ENCODE measurements around the gene MAD1L1.

Gene MAD1L1

DNA sequence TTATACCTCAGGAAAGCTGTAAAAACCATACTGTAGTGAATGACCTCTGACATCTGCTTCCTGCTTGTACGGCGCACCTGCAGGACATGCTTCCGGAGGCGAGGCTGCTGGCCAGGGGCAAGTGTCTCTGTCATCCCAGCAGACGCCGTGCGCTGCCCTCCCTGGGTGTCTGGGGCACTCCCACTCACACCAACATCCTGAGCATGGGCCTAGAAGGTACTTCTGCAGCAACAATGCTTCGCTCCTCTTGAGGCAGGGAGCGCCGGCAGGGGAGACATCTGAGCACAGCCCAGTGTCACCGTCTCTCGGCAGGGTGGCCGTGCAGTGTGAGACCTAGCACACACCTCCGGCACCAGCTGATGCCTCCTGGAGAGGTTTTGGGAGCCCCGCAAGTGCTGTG, 269.2 kb downstream of the MAD1L1 start:
- no peak for DNase-seq

DNA sequence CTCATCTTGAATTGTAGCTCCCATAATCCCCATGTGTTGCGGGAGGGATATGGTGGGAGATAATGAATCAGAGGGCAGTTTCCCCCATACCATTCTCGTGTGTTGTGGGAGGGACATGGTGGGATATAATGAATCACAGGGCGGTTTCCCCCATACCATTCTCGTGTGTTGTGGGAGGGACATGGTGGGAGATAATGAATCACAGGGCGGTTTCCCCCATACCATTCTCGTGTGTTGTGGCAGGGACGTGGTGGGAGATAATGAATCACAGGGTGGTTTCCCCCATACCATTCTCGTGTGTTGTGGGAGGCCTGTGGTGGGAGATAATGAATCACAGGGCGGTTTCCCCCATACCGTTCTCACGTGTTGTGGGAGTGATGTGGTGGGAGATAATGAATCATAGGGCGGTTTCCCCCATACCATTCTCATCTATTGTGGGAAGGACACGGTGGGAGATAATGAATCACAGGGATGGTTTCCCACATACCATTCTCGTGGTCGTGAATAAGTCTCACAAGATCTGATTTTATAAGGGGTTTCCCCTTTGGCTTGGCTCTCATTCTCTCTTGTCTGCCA, 271.0 kb downstream of the MAD1L1 start:
- DNase-seq: peak; percentile 92

DNA sequence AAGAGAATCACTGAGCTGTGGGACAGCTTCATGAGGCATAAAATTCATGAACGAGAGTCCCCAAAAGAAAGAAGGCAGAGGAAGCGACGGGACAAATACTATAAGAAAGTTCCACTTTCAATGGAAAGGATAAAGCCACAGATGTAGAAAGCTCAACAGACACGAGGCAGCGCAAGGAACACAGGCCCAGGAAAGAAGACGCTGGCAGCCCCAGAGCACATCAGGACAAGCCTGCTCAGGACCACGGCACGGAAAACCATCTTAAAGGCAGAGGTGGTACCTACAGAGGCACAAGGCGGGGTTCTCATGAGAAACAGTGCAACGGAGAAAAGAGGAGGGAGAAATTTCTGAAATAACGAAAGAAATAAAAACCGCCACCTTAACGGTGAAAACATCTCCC, 273.4 kb downstream of the MAD1L1 start:
- no peak for DNase-seq

DNA sequence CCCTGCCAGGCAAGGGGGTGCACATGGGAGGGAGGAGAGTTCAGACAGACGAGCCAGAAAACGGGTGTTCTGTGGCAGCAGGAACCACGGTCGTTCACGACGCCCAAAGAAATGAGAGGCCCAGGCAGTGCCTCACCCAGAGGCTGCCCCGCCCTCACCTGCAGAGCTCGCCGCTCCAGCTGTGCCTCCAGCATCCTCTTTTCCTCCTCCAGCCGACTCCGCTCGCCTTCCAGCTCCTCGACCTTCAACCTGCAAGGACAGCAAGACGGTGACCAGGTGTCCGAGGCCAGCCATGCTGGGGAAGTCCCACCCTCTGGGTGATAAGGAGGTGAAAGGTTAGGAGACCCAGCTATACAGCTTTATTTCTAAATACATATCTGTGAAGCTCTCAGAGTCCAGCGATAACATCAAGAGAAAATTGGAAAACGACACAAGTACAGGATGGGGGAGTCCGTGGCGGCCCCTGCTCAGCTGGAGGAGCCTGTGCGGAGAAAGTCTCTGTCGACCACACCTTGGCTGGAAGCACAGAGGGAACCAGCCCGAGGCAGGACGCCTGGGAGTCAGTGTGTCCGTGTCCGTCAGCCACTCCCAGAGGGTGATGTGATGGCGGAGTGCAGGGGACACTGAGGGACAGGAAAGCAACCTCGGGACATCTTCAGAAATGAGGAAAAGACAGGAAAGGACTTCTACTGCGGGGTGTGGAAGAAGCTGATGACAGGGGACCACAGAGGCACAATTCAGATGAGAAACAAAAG, 275.1 kb downstream of the MAD1L1 start:
- DNase-seq: no peak

DNA sequence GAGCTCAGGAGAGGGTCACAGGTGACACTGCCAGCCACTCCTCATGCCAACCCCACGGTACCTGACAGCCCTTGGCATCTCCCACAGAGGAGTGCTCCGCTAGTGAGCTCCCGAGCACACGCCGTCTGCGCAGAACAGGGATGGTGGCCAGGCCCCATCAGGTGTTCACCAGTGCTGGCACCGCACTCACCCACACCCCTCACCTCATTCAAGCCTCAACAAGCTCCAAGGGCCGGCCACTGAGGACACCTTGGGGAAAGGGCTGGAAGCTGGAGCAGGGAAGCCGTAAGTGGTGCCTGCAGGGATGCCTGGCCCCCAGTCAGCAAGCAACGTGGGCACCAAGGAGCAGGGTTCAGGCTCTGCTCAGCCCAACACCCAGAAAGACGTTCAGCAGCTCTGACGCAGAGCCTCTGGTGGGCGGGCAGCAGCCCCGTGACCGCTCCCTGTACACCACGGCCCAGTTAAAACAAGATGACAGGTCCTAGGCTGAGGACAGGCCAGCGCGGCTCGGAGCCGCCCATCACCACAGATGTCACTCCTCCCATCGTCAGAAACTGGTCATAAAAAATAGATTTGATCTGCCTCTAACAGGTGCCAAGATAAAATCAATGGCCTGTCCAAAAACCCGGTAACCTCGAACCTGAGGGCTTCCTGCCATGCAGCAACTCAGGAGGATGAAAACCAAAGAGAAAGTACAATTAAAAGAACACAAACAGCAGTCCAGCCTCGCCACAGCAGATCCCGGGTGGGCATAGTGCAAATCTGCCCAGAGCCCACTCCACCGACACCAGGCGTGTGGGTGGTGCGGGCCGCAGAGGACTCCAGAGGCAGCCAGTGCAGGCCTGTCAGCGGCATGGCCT, 275.9 kb downstream of the MAD1L1 start:
- no peak for DNase-seq

DNA sequence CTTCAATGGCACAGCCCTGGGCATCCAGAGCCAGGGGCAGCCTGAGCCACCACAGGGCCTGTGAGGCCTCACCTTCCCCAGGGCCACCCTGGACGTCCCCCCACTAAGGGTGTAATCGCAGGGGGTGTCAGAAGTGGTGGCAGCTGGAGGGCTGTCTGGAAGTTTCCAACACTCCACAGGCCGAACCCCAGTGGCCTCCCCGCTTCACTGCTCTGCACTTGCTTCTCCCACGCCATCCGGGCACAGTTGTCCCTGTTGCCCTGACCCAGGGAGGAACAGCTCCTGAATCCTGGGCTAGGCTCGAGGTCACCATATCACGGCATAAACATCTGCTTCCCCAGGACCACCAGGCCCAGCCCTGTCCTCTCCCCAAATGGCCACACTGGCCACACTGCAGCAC, 276.6 kb downstream of the MAD1L1 start:
- DNase-seq: no peak

DNA sequence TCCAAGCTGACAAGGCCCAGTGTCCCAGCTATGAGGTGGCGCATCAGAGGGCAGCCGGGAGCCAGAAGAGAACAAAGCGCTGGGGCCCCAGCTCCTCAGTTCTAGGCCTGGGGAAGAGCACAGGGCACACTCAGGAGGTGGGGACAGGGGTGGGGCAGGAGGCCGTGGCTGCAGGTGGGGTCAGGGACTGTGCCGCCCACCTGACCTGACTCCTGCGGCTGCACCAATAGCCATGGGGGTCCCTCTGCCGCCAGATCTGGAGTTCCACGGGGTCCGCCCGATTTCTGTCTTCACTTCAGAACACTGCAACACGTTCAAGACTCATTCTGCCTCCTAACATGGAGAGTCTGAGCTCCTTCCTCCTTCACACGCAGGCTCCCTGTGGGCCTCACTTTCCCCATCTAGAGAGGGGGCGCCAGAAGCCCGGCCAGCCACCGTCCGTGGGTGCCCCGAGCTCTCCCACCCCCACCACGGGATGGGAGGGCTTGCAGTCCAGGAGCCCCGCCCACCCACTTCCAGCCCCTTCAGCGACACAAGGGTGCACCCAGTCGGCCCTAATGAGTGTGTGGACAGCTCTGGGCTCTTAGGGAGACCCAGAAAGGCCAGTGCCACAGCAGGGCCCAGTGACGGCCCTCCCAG, 278.3 kb downstream of the MAD1L1 start:
- DNase-seq: no peak

DNA sequence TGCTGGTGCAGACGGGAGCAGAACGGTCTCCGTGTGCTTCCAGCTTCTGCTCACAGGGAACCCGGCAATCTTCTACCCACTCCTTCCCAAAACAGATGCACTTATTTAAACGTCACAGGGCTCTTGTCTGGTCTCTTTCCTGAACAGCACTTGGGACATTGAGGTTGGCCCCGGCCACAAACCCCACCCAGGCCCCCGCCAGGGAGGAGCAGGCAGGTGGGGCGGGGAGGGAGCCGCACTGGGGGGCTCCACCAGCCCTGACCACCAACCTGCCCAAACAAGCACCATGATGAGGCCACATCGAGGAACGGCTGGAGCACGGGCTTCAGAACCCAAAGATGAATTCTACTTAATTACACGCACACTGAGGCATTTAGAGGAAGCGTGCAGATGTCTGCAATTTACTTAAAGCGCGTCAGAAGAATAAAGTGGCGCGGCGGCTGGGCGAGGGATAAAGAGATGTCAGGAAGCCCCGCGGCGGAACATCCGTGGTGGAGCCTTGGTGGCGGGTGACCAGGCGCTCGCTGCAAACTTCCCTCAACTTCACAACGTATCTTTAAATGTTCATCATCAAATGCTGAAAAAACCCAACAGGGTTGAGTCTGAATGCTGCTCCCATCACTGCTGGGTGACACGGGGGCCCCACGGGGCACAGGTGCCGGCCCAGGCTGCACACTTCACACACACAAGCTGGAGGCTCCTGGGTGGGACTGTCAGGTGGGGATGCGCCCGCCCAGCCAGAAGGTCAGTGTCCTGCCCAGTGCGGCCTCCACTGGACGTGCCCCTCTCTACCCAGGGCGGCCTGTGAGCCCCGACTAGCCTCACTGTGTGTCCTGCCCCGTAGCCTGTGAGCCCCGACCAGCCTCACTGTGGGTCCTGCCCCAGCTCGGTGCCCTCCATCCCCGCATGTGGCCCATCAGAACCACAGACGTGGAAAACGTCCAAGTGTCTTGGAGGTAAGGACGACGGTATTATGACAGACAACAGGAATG, 279.2 kb downstream of the MAD1L1 start:
- DNase-seq: no peak

DNA sequence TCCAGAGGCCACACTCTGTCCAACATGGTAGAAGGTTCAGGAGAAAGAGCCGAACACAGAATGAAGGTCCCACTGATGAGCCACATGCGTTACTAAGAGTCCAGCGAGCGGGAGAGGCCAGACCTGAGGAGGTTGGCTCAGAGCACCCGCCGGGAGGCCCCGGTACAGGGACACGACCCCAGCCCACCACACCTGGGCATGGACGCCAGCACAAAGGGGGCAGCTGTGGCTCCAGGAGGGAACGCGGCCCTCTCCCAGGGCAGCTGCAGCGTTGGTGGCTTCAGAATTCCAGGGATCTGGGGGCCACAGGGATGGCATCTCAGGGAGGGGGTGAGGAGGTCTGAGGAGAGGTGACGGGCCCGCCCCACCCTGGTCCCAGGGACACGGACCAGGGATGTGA, 280.0 kb downstream of the MAD1L1 start:
- no peak for DNase-seq

DNA sequence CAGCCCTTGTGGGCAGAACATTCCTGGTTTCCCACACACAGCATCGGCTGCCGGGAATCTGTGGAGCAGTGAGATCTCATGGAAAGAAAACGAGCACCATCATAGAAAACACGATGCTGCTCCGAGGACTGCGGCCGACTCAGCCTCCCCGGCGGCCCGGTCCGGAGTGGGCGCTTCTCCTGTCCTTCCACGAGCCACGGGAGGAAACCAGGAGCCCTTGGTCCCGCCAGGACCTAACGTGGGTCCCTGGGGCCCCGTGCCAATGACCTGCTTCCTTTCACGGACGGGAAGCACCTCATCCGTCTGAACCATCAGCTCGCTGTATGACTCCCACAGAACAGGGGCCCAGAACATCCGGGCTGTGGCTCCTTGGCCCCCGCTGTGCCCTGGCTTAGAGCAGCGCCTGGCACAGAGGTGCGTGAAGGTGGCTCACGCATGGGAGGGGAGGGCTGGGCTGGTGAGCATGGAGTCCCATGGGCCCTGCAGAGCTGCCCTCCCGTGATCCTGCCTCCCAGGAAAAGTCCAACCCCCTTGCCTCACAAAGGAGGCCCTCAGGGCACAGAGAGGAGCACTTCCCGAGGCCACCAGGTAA, 280.5 kb downstream of the MAD1L1 start:
- DNase-seq: no peak

DNA sequence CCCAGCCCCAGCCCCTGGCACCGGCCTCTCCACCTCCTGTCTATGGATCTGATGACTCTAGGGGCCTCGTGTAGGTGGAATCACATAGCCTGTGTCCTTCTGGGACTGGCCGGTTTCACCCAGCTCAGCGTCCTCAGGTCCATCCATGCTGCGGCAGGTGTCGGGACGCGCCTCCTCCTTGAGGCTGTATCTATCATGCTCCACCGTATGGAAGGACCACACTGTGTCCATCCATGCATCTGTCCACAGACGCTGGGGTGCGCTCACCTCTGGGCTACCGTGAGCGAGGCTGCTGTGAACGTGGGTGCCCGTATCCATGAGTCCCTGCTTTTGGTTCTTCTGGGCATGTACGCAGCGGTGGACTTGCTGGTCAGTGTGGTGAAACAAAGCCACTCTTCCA, 281.1 kb downstream of the MAD1L1 start:
- no peak for DNase-seq

DNA sequence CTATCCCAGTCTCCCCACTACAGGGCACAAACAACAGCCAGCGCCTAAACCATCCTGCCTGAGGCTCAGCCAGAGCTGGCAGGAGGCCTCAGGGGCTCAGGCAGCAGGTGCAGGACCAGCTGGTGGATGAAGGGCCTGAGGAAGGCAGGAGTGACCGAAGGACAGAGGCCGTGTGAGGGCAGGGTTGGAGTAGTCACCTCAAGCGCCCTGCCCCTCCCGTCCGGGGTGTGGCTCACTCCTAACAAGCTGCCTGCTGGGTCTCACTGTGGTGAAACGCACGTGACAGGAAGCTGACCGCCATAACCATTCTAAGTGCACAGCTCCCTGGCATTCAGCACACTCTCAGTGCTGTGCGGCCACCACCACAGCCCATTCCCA, 281.6 kb downstream of the MAD1L1 start:
- no peak for DNase-seq

DNA sequence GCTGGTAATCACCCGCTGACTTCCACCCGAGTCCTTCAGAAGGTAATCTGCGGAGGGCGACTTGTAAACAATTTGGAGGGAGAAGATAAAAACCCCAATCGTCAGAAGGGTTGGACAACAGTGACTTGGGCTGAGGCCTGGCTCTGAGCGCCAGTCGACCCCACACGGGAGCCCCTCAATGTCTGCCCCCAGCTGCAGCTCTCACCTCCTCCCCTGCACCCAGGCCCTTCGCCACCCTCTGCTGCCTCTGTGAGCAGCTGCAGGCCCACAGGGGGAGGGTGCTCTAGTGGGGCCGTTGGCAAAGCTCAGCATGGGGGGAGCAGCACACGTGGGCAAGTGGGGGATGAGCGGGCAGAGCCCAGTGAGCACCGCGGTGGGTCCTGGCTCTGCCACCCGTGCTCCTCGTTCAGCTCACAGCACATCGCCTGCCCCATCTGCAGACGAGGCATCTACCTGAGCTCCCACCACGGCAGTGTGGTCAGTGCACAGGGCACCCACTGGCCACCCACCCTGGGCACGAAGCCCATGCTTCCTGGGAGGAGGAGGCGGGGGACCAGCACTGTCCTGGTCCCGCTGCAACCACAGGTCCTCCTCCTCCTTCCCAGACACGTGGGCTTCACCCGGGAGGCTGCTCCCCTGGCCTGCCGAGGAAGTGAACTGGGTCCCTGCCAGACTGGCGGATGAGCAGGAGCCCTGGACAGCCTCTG, 282.1 kb downstream of the MAD1L1 start:
- DNase-seq: no peak

DNA sequence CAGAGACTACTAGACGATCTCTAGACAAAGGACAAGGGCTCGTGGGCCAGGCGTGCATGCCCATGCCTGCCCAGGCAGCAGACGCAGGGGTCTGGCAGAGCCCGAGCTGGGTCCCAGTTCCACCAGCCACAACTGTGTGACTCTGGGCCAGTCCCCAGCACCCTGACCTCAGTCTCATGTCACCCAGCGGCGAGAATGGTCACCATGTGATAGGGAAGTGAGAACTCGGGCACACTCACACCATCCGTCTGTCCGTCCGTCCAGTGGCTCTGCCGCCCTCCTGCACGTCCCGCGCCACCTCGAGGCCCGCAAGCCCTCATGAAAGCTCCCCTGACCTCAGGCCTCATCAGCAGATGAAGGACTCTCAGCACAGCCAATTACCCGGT, 282.7 kb downstream of the MAD1L1 start:
- no peak for DNase-seq

DNA sequence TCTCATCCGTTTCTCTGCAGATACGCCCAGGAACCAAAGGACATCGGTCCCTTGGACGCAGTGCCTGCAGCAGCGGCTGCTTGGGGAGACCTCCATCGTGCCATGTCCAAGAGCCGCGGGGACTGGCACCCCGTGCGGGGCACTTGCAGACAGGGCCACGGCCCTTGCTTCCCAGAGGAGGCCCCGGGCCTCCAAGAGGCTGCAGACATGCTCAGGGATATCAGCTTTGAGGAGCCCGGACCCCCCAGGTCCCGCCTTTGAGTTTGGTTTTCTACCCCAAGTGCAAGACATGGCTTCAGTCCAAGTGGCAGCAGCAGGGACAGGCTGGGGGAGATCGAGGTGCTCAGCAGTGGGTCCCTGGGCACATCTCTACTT, 283.1 kb downstream of the MAD1L1 start:
- DNase-seq: no peak

DNA sequence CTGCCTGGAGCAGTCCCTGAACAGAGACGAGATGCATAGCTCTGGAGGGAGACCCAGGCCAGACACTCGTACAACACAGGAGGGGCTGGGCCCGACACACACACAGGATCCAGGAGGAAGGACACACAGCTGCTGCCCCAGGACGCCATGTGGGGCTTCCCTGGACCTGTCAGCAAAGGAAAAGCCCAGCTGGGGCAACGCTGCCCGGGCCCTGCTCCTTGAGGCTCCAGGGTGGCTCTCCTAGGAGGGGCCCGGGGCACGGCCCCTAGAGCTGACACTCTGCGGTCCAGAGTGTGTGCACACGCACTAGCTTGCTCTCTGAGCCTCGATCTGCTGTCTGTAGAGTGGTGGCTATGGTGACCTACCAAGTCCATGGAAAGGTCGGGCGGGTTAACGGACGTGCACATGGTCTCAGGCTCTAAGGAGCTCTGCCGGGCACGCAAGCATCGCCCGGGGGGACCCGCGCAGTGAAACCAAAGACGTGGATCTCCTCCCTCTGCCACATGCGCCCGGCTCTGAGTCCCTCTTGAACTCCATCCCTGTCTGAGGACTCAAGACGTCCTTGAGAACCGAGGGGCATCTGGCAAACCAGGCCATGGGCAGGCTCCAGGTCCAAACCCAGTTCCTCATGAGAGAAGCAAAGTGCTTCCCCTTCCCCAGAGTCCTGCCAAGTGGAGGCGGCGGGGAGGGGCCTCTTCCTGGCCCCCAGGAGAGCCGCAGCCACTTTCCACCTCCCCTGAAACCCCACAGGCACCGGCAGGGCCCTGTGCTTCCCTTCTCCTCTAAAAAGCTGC, 283.7 kb downstream of the MAD1L1 start:
- DNase-seq: no peak

DNA sequence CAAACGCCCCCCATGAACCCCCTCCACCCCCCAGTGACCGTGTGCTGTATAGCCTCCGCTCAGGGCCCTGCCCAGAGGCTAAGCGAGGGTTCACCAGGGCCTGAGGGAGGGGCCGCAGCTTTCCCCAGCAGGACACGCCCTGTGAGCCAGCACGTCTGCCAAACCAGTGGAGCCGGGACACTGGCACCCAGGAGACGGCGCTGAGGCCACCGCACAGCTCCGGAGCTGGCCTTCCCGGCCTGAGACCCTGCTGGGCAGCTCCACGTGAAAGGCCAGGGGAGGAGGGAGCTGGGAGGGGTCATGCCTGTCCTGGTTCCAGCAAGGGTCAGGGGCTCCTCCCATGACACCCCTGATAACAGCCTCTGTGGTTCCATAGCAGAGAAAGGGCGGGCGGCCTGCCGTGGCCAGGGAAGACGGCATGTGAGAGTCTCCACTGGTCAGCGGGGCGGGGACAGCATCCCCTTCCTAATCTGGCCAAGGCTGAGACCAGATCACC, 284.4 kb downstream of the MAD1L1 start:
- no peak for DNase-seq

DNA sequence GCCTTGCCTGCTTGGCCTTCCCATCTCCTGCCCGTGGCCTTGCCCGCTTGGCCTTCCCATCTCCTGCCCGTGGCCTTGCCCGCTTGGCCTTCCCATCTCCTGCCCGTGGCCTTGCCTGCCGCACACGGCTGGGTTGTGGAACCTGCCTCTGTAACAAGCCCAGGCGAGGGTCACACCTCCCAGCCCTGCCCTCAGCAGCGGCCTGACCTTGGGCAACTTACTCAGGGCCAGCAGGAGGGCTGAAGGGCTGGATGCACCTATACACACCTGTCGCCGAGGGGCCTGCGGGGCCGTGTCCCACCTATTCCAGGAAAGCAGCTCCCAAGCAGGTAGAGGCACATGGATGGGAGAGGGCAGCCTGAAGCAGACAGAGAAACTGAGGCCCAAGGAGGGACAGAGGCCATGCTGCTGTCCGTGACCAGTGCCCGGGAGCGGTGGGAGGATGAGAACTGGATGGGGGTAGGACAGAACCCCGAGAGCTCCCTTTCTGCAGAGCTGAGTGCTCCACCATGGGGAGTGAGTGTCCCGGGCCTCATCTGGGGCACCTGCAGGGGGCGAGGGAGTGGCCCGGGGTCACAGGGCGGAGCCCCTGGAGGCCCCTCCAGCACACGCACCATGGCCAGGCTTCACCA, 285.0 kb downstream of the MAD1L1 start:
- no peak for DNase-seq

DNA sequence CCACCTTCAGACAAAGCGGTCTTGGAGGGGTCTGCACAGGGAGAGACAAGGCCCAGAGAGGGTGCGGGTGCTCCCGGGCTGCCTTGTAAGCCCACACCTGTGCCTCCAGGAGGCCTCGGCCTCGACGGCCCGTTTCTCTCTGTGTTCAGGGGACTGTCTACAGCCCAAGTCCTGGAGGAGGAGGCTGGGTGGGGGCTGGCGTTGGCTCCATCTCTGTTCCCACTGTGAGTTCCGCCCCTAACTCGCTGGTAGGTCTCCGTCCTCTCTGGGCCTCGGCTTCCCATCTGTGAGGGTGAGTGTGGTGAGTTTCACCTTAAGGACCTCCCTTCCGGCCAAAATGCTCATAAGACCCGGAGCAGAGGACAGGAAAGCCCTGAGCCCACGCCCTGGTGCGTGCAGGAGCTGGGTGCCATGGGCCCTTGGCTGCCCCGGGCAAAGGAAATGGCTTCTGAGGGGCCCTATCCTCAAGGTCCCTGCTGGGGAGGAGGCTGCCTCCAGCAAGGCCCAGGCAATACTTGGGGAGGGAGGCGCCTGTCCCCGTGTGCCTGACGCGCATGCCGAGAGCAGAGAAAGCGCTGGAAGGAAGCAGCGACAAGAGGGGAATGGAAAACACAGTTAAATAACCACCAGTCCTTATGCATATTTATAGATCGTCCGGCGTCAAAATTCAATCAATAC, 285.8 kb downstream of the MAD1L1 start:
- DNase-seq: no peak

All from EL (cell line).